Glomerular visceral epithelial cell (primary cell): ENCODE results near the gene PYY.
"Not testable (repeated sequence)": the region's sequence is repeated elsewhere in the genome, so short reads cannot be mapped to it uniquely, and the experiment has no call there.

Source experiments
- DNase-seq: peaks from one replicate; pipeline ENCODE4 v3.0.0-alpha.2; 2016; ENCODE audit errors: extremely low spot score

The PYY gene

DNA sequence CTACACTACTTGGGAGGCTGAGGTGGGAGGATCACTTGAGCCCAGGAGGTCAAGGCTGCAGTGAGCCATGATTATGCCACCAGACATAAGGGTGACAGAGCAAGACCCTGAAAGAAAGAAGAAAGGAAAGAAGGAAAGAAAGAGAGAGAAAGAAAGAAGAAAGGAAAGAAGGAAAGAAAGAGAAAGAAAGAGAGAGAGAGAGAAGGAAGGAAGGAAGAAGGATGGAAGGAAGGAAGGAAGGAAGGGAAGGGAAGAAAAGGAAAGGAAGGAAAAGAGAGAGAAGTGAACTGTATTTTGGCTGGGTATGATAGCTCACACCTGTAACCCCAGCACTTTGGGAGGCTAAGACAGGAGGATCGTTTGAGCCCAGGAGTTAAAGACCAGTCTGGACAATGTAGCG is 24.3 kb upstream of the PYY start:
- no peak for DNase-seq

- no peak for DNase-seq
Measured at GRCh38 chr17:43976963-43977837, 23.5 kb upstream of the PYY start.

DNA sequence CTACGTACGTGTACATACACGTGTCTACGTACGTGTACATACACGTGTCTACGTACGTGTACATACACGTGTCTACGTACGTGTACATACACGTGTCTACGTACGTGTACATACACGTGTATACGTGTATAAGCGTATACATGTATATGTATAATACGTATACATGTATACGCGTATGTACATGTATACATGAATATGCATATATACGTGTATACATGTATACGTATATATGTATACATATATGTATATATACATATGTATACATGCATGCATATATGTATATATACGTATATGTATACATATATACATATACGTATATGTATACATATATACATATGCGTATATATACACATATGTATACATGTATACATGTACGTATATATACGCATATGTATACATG is 22.2 kb upstream of the PYY start:
- no peak for DNase-seq

DNA sequence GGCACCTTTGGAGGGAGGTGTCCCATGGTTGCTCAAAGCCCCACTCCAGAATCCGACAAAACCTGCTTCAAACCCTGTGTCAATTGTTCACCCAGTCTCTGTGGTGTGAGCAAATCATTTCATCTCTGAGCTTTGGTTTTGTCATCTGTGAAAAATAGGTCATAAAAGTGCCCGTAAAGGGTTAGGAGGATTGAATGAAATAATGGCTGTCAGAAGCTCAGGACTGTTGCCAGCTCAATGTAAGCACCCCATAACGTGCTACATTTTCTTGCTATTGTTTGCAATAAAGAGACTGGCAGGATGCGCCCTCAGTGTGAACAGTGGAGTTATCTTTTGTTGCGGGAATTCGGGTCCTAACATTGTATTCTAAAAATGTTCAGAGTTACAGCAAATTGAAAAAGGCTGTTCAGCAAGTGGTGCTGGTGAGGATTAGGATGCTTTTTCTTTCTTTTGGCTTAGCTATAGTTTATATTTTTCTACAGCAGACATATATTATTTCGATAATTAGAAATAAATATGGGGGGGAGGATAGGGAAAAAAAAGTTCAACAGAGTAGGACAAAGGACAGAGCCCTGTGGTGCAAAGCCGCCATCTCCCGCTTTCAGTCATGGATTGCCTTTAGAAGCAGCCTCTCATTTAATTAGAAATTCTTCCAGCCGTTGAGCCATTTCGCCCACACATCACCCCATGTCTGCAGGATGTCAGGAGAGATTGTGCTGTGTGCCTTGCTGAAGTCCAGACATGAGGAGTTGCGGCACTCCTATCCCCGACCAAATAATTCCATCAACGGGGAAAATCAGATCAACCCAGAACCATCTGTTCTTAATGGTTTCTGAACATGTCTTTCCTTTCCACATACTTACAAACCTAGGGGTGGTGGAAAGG is 20.9 kb upstream of the PYY start:
- no peak for DNase-seq

- not testable (repeated sequence) for DNase-seq
Measured at GRCh38 chr17:43972444-43973212, 18.9 kb upstream of the PYY start.

GRCh38 chr17:43971436-43971835 is 17.7 kb upstream of the PYY start:
- not testable (repeated sequence) for DNase-seq

DNA sequence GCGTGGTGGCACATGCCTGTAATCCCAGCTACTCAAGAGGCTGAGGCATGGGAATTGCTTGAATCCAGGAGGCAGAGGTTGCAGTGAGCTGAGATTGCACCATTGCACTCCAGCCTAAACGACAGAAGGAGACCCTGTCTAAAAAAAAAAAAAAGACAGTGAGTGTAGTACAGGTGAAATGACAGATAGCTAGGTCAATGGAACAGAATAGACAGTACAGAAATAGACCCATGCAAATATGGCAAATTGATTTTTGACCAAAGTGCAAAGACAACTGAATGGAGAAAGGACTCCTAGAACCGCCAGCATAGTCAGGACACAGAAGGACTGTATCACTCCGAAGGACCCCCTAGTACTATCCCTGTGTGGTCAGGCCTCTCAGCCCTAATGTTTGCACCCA is 16.6 kb upstream of the PYY start:
- no peak for DNase-seq

GRCh38 chr17:43967251-43967875 is 13.6 kb upstream of the PYY start:
- no peak for DNase-seq

DNA sequence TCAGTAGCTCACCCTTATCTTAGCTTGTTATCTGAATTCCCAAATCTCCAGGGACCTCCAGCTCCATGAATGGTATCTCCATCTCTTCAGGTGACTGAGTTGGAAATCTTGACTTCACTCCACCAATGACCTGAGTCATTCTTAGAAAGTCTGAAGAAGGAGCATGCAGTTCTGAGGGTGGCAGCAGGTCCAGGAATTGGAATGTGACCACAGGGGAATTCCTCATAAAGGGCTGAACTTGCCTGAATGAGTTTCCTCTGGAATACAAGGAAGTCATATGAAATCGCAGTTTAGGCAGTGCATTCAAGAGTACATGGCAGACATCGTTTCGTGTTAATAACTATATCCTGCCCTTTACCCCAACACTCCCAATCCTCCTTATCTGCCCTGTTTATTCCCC is 12.5 kb upstream of the PYY start:
- DNase-seq: peak; percentile 70

DNA sequence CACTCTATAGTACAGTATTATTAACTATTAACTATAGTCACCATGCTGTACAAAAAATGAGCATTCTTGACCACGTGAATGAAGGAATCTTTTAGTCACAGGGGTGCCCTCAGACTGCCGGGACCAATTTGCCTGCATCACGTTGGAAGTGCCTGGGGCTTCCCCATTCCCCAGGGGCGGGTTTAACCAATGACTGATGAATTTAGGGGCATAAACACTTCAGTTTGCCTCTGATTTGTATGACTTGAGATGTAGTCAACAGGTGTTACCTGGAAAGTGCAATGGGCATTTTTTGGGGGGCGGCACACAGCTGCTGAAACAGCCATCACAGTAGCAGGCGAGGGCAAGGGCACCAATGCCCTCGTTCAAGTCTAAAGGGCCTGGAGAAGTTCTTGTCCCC is 8.7 kb upstream of the PYY start:
- DNase-seq: no peak

GRCh38 chr17:43961954-43962353 is 8.2 kb upstream of the PYY start:
- DNase-seq: no peak

GRCh38 chr17:43961292-43961691 is 7.6 kb upstream of the PYY start:
- not testable (repeated sequence) for DNase-seq

DNA sequence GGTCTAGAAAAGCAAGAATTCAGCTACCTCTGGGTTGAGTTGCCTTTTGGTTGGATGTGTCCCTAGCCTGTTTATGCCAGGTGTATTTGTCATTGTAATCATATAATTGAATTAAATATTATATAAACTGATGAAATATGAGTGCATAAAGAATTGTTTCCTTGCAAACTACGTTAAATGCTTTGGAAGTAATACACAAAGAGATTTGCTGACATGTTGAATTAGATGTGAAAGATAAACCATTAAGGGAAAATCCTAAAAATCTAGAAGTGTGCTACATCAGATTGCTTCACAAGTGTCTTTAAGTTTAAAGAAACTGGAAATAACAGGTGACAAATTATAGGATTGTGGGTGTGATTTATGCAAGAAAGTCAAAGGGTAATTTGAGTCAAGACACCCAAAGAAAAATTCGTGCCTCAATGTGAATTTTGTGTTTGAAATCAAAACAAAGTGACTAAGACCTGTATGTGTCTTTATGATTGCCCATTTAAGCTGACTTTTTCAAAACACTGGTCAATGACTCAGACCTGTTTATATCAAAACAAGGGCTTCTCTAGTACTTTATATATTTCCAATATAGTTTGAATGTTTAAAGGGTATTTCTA is 5.1 kb upstream of the PYY start:
- no peak for DNase-seq

- DNase-seq: no peak
Measured at GRCh38 chr17:43956222-43956621, 2.5 kb upstream of the PYY start.

DNA sequence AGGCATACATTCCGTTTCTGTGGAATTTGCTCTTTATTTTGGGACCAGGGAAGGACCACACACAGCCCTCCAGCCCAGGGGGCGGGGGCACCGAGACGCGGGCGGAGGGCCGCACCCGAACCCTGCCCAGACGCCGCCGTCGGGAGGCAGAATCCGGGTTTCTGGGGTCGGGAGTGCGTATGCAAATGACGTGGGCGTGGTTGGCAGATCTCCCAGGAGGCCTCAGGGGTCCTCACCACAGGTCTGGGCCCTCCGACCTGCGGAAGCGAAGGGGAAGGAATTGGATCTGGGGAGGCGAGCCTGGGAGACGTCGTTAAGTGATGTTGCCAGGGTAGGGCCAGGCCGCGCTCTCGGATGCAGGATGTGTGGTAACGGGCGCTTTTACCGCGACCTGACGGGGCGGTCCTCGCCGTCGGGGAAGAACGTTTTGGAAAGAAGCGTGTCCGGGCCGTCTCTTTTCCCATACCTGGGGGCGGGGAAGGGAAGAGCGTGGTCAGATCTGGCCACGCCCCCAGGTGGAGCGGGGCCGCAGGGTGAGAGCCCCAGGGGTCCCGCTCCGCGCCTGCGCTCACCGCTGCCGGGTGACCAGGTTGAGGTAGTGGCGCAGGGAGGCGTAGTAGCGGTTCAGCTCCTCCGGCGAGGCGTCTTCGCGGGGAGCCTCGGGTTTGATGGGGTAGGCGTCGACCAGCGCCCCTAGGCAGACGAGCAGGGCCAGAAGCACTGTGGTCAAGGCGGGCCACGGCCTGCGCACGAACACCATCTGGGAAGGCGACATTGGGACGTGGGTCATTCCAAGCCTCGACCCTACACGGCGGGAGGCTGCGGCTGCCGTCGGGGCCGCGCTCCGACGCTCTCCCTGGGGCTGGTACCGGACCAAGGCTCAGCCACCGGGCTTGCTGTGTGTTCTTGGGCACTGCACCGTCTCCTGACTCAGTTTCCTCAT is 745 bp downstream of the PYY start:
- no peak for DNase-seq

GRCh38 chr17:43952351-43952723 is 1.4 kb downstream of the PYY start:
- DNase-seq: no peak

GRCh38 chr17:43951750-43952149 is 2.0 kb downstream of the PYY start:
- no peak for DNase-seq

GRCh38 chr17:43950554-43950953 is 3.2 kb downstream of the PYY start:
- no peak for DNase-seq

- DNase-seq: no peak
Measured at GRCh38 chr17:43949781-43950180, 4.0 kb downstream of the PYY start.

DNA sequence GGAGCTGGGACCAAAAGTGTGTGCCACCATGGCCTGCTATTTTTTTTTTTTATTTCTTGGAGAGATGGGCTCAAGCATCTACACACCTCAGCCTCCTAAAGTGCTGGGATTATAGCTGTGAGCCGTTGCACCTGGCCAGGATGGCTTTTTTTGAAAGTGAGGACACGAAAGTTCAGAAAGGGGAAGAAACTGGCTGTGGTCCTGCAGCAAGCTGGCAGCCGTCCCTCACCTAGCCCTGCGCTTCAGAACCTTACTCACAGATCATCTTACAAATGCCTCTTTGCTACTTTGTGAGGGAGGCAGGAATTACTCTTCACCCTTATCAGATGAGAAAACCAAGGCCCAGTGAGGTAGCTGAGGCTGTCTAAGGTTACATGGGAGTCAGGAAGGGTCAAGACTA is 7.0 kb downstream of the PYY start:
- no peak for DNase-seq
